HG03460 (cell line): ENCODE data around the gene CTNNA2.

Source experiments
- ATAC-seq: cut with Tn5 transposase; IDR thresholded peaks from one replicate; pipeline ENCODE4 v1.9.1; 2021; ENCODE audit not compliant: unreplicated experiment

The CTNNA2 gene

DNA sequence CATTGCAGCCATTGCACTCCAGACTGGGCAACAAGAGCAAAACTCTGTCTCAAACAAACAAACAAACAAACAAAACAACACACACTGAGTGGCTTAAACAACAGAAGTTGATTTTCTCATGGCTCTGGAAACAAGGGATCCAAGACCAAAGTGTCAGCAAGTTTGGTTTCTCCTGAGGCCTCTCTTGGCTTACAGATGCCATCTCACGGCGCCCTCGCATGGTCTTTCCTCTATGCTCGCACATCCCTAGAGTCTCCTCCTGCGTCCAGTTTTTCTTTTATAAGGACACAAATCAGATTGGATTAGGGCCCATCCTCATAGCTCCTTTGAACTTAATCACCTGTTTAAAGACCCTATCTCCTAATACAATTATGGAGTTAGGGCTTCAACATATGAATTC lies 925.1 kb downstream of the CTNNA2 start:
- no peak for ATAC-seq

DNA sequence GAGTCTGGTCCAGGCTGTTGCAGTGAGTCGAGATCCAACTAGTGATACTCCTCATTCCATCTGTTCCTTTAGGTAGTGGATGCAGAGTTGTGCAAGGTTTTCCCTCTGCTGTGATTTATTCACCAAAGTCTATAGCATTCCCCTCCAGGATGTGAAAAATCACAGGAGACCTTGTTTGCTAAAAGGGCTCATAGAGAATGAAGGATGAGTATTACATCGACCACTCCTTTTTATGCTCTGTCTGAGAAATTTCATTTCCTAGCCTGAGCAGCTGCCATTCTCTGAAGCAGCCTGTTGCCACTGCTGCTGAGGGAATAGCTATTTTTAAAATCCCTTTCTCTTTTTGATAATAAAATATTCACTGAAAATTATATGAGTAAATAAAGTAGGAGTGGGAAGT lies 925.8 kb downstream of the CTNNA2 start:
- ATAC-seq: no peak

DNA sequence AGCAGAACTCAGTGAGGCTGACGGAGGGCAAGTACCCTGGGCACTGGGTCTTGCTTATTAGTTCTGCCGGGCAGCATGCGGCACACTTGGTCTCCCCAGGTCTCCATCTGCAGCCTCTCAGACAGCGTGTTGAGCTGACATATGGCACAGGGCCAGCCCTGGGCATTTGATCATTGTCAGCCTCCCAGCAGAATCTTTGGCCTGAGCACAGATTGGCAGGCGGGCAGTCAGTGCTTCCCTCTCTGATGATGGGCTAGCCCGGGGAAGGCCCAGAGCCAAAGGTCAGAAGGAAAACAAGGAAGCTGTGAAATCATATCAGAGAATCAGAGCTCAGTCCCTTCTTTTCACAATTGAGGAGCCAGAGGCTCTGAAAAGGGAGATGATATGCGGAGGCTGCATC lies 941.8 kb downstream of the CTNNA2 start:
- no peak for ATAC-seq

DNA sequence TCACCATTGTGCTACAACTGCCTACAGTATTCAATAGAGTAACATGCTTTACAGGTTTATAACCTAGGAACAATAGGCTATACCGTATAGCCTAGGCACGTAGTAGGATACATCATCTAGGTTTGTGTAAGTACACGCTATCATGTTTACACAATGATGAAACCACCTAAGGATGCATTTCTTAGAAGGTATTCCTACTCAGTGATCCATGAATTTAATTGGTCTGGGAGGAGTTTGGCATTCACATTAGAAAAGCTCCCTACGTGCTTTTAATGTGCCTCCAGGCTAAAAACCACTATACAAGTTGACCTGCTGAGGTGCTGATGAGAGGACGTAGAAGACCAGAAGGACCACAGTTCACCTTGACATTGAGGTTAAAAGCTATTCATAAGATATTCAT lies 946.2 kb downstream of the CTNNA2 start:
- ATAC-seq: no peak

DNA sequence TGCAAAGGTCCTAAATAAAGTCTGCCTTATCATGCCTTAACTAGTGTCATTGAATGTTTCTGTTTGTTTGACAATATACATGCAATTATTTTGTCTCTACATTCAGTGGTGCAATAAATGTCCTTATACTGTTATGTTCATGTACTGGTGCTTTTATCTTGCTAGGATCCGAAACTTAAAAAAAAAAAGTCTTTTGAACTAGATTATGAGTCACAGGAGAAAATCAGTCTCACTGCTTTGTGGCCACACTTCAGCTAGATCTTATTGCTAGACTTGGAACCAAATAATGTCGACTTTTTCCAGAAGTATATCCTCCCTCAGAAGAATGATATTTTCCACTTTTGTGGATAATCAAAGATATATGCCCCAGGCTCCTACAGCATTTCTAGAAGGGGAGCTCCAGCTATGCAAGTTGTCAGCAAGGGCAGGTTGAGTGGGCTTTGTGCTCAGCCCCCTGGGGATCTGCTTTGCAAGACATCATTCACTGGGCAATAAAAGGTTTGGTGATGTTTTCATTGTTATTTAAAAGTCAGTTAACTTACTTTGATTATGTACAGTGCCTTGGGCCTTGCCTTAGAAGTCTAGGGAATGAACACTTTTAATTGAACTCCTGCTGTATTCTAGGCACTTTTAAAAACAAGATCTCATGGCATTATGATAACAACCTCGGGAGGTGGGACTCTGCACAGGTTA lies 948.8 kb downstream of the CTNNA2 start:
- ATAC-seq: no peak

DNA sequence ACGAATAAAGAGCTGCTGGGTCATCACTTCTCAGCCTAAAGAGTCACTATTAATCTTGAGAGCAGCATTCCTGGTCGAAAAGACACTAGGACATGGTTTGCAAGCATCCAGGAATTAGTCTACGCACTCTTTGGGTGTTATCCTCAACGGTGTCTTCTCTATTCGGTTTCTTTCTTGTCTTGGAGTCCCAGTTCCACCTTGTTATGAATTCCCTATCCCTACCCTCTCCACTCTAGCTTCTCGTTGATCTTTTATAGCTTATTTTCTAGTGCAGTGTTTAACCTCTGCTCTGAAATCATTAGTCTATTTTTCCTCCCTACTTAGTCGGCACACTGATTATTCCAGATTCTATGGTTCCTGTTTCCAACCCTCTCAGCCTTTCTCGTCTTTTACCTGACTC lies 949.8 kb downstream of the CTNNA2 start:
- no peak for ATAC-seq

DNA sequence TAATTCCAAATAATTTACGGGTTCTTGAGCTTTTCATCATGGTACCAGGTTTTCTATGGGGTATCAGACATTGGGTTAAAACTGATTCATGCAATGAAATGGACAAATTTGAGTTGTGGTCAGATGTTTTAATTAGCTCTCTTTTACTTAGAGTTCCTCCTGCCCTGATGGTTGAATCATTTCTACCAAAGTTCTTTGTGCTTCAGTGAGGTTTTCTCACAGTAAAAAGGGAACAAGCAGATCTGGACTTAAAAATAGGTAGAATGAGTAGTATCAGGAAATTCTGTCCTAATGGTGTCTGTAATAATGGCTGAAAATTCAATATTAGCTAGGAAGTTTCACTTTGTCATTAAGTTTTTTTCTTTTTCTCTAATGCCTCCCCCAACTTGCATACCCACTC lies 951.4 kb downstream of the CTNNA2 start:
- no peak for ATAC-seq

DNA sequence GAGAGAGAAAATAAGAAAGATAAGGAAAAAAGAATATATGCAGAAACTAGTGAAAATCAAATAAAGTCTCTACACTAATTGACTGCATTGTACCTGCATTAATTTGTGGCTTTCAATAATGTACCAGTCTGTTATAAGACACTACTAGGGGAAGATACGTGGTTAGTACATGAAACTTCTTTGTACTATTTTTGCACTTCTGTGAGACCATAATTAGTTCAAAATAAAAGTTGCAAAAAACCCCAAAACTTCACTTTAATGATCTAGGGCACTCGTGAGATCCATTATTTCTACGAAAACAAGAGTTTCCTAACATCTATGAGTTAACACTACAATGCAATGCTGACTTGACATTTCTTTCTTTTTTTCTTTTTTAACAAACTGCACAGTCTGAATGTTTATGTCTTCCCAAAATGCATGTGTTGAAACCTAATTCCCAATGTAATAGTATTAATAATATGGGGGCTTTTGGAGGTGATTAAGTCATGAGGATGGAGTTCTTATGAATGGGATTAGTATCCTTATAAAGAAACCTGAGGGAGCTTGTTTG lies 954.5 kb downstream of the CTNNA2 start:
- no peak for ATAC-seq

DNA sequence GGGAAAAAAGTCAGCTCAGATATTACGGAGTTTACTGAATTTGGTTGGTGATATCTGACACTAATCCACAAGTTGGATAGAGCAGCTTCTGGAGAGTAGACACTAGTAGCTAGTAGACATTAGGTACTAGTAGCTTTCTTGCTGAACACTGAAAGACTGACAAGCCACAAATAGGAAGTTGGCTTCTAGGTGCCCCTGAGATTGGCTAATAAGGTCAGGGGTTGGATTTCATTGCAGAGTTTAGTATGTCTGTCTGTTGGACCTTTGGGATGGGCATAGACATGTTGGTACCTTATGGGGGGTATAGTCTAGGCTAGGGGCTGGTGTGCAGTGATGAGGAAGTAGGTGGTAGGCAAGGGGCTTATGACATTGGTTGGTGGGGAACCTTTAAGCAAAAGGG lies 956.6 kb downstream of the CTNNA2 start:
- ATAC-seq: no peak

DNA sequence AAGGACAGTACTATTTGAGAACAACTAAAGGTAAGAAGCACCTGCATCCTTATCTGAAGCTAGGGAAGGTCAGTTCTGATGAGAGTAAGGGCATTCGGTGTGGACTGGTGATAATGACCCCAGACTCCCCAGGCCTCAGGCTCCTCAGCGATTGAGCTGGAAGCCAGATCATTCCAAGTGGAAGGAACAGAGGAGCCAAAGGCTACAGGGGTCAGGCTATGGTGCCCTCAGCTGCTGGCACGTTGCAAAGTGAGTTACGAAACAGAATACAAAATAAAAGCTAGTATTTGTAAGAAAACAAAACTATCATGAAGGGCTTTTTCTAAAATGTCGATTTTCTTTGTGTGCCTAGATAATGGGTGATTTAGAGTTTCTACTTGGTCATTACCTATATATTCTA lies 960.2 kb downstream of the CTNNA2 start:
- ATAC-seq: no peak

DNA sequence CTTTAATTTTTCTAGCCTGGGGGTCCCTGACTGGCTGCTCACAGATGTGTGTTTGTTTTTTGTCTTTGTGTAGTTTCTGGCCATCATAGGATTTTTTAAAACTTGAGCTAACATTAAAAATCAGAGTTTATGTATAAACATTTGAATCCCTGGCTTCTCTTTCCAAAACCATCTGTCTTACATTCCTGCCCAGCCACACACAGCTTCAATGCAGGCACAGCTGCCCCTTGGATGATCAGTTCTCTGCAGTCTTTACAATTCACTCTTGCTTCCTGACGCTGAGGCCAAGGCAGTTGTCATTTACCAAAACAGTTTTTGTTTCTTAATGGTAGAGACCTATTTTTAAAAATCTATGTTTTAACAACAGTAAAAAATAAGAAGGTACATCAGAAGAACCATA lies 960.9 kb downstream of the CTNNA2 start:
- ATAC-seq: no peak

DNA sequence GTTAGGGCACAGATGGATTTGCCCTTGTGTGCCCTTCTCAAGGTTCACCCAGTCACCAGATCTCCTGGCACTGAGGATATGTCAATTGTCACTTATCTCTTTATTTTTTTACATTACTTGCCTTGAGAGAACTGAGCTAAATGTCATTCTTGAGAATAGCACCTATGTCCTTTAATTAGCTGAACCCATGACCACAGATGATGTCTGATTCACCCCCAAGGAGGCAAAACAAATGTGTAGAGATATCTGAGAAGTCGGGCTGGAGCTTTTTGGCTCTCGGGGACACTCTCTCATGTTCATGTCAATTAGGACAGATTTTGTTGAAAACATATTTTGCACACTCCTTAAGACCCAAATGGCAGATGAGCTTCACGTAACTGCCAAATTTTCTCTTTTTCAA lies 963.1 kb downstream of the CTNNA2 start:
- no peak for ATAC-seq

DNA sequence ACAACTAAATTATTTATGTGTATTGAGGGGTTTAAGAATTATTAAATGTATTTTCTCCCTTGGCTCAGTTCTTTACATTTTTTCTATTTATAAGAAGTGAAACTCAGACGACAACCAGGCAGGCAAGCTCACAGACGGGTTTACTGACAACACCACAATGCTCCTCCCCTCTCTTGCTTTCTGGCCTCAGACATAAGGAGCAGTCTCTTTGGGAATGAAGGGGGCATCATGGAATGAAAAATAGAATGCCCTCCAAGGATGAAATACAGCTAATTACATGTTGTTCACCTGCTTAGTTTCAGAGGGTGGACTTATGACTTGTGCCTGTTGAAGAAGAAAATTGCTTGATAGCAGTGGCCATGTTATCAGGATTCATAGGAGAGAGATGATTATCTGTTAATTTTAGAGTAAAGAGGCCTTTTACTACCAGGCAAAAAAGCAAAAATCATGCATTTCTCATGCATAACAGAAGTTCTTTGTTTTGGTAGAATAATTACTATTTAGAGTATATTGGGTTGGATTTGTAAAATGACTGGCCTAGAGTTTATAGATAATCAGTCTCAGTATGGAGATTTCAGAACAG lies 963.8 kb downstream of the CTNNA2 start:
- no peak for ATAC-seq

DNA sequence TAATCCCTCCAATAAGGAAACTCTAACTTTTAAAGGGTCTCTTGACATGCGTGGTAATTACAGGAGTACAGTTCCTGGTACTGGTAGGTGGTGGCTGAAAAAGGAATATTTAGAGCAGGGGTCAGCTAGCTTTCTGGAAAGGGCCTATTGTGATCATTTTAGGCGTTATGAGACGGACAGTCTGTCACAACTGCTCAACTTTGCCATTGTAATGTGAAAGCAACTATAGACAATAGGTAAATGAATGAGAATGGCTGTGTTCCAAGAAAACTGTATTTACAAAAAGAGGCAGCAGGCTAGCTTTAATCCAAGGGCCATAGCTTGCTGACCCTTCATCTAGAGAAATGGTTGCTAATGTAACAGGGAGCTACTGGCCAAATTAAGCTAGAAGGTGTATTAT lies 969.4 kb downstream of the CTNNA2 start:
- no peak for ATAC-seq

DNA sequence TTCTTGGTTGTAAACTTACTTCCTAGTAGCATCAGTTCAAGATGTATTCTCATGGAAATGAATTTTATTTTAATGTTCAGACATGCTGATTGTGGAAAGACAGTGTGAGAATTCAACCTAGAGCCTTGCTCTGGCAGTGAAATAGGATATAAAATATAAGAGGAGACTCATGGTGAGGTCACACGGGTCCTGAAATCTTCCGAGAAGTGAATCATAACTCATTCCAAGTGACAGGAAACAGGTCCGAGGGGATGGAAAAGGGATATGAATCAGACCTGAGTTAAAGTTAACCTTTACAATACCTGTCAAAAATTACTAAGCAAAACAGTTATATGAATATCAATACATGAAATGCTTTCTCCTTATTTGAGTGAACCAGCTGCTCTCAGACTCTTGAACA lies 976.9 kb downstream of the CTNNA2 start:
- no peak for ATAC-seq

DNA sequence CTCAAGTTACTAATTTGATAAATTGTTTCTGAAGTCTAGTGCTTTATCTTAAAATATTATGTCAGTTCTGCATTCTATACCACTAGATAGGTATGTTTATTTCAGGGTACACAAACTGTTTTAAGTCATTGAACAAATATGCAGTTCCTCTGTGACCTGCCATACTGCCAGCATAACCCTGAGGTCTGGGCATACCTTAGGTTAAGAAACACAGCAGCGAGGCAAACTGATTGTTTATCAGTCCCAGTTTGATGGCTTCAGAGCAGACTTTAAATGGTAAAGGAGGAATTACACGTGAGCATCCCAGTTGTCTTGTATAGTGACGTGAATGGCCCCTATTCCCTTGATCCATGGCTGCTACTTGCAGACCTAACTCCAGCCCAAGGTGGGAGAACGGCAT lies 978.1 kb downstream of the CTNNA2 start:
- ATAC-seq: no peak

DNA sequence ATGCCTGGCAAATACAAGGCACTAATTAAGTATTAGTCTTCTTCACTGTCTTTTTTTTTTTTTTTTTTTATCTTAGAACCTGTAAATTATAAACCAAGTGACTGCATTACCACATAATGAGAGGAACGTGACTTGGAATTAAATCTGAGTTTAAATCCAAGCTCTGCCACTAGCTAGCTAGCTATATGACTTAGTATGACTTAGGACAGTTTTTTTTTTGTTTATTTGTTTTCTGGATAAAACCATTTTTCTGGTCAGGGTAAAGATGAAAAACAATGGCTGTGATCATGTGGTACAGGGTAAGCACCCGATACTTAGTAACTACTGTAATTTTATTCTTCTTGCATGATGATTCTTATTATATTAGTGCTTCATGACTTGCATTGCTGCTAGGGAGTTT lies 983.5 kb downstream of the CTNNA2 start:
- ATAC-seq: no peak

DNA sequence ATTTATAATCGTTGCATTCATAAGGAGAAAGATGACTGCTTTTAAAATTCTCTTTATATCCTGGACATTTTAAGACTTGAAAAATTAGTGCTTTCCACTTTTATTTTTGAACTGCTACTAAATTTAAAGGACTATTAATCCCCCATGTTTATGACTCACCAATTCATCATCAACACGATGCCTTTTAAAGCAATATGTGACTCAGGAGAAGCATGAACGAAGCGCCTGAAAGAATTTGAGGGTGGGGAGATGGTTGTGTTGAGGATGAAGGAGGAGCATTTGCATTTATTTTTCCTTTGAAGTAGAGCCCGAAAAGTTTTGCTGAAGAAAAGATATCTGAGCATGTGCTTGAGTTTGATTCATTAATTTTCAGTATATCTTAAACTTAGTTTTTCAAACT lies 983.9 kb downstream of the CTNNA2 start:
- ATAC-seq: no peak

DNA sequence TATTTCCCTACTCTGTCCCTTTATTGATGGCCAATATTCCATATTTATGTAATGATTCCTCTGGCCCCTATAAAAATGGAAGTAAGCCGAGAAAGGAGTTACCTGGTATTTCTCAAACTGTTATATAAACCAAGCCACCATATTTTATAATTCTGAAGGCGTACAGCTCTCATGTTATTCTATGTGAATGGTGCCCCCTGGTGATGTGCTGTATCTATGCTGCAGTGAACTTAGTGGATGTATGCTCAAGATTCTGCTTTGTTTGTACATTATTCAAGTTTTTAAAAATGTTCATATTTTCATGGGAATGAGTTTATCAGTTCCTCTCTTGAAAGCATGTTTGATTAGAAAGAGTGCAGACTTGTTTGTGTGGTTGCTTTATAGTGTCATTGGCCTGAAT lies 986.2 kb downstream of the CTNNA2 start:
- no peak for ATAC-seq

DNA sequence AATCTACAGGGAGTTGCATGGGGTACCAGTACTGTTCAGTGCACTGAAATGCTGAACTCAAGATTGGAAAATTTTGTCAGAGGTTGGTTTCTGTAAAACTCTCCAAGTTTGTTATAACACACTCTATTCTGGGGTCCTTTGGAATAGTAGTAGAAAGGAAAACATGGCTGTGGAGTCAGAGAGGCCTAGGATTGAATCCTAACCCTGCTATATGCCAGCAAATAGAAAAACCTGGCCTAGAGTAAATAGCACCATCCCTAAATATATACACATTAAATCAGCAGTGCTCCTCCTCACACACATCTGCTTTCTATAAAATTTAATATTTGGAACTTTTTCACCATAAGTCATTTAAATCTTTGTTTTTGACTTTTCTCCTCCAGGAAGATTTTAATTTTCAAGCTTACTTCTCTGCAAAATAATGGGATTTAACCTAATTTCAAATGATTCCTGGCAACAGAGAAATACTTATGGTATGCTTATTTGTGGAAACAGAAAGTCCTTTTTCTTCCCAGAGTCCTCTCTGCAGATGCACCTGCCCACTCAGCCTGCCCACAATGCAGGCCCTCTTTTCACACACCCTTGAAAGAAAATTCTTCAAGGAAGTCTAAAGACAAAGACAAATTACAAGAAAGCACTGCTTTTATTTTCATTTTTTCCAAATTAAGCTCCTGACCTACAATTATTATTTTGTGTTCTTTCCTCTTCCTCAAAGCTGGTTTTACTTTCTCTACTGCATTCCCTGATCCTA lies 989.2 kb downstream of the CTNNA2 start:
- ATAC-seq: no peak

DNA sequence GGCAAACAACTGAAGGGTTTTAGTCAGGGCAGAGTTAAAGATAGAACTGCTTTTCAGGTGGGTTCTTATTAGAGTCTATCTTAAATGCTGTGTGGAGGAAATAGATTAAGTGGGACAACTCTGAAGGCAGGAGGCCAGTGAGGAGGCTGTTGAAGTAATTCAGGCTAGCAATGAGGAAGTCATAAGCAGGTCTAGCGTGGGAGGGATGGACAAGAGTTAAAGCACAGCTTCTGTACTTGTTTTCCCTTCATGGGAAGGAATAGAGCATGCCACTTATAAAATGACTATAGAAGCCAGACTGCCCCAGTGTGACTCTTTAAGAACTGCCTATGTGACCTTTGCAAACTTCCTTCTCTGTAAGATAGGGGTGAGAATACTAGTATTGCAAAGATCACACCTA lies 993.7 kb downstream of the CTNNA2 start:
- no peak for ATAC-seq

DNA sequence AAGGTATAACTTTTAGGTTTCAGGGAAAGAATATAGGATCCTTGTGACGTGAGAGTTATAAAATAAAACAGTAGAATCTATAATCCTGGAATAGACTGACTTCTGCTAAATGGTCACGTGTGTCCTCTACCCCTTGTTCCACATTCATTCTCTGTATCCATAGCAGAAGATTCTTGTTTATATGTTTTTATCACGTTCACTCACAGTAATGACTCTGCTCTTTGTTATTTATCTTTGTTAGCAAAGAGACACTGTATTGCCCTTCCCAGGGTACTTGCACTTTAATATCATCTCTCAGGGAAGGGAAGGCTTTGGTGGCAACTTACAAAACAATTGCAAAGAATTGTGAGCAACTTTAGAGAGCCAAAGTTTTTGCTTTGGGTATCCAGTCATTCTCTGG lies 997.9 kb downstream of the CTNNA2 start:
- no peak for ATAC-seq
